Measurements from ENCODE around the gene KLF3.

Gene KLF3

DNA sequence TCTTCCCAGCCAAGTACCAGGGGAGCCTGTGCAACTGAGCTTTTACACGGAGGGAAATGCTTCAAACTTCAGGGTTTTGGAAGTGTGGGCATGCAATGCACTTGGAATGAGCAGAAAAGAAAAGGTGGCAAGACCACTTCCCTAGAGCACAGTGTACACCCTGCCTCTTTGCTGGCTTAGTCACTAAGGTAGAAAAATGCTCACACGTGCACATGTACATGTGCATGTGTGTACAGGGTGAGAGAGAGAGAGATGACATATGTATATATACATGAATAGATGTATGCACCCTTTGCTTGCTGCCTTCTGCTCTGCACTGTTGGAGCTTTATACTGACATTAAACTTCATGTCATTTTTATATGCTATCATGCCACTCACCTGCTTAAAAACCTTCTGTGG, 7.9 kb upstream of the KLF3 start:
- no peak for DNase-seq (ENCODE audit: low spot score)

DNA sequence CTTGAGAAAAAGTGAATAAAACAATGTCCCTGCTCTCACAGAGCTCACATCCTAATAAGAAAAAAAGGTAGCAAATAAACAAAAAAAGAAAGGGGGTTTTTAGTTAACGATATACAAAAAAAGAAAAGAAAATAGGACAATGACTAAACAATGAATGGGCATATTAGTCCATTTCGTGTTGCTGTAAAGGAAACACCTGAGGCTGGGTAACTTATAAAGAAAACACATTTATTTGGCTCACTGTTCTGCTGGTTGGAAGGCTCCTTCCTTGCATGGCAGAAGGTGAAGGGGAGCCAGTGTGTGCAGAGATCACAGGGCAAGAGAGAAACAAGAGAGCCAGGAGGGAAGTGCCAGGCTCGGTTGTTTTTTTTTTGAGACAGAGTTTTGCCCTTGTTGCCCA, 4.7 kb upstream of the KLF3 start:
- no peak for DNase-seq (ENCODE audit: low spot score)

DNA sequence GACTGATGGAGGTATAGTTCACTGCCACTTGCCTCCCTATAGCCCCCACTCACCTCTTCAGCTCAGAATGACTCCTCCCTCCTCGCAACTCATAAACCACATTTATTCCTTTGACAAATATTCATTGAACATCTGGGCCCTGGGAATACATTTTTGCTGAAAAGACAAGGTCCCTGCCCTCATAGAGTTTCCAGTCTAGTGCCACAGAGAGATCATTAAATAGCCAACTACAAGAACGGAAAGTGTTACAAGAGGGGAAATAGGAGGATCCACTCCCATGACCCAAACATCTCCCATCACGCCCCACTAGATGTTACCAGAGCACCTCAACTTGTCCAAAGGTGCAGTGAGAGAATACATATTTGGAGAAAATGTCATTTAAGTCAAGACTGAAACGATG, 3.2 kb upstream of the KLF3 start:
- DNase-seq (ENCODE audit: low spot score): no peak

DNA sequence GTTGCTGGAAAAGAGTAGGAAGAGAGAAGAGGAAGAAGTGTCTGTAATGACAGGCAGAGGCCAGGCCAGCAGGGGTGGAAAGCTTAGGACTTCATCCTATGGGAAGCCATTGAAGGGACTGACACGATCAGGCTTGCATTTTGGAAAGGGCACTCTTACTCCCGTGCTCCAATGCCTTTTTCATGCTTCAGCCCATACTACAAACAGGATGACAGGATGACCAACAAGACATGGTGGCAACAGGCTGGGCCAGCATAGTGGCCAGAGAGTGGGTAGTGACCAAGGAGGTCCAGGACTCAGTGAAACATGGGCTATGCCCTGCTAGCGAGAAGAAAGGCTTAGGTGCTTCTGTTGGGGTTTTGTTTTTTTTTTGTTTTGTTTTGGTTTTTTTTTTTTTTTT, 2.6 kb upstream of the KLF3 start:
- DNase-seq (ENCODE audit: low spot score): no peak

DNA sequence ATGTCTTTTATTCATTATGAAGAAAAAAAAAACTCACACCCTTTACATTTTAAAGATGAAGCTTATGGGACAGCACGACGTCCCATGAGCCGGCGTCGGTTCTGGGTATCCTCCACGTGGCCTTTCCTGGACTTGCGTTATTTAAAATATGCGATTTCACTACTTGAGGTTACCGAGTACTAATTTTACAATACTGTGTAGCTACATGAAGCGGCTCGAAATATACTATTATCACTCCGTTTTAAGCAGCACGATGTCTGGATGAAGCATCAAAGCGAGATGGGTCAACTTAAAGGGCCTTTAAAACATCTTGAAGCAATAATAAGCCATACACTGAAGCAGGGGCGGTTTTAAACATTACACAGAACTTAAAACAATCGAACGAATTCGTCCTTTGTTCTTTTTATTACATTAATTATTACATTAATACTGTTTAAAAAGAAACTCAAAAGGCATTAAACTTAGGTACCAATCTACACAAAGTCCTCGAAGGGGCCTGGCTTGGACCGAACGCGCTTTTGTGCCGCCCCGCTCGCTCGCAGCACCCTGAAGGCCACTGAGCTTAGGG, 1.4 kb upstream of the KLF3 start:
- DNase-seq (ENCODE audit: low spot score): no peak

DNA sequence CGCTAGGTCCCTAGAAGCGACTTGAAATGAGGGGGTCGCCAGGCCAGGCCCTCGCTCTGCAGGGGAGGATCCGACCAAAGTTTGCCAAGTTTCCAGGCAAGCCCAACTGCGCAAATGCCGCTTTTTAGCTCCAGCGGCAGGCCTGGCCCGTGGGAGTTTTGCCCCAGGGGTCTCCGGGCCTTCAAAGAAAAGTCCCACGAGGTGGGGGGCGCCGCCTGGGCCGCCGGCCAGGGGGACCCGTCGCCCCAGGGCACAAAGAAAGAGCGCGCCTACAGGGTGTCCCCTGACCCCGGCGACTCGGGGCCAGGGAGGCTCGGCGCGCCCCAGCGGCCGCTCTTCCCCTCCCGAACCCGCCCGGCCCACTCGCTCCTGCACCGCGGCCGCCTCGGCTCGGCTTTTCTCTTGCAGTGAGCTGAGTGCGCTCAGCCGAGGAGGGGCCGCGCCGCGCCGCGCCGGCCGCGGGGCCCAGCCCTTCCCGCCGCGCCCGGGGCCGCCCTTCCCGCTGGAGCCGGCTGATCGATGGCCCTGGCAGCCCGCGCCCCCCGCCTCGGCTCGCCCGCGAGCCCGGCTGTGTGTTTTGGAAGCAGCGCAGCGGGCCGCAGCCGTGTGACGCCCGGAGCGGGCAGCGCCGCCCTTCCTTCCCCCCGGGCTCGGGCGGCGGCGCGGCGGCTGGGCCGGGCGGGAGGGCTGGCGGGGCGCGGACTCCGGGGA, 754 bp upstream of the KLF3 start:
- DNase-seq (ENCODE audit: low spot score): no peak

DNA sequence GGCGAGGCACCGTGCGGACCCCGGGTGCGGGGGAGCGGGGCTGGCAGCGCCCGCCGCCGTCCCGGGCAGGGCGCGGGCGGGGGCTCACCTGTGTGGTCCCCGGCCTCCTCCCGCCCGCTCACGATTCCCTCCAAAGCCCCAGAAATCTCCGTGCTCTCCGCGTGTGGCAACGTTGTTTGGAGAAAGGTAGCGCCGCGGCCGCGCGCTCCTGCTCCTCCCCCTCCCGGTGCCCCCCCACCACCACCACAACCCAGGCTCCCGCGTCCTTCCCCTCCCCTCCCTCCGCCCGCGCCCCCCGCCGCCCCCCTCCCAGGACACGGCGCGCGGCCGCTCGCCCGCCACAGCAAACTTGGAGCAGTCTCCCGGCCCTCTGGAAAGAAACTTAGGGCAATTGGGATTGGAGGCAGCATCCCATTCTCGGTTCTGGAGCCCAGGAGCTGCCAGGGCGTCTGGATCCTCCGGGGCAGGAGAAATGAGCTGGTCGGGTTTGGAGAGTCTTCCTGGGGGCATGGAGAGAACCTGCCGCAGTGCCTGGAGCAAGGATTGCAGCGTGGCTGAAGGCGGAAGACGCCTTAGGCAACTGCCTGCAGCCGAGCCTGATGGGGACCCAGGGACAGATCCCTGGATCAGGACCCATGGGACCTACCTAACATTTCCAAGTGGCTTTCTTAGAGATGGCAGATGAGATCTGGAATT, 855 bp downstream of the KLF3 start:
- peak; percentile 80 for DNase-seq (ENCODE audit: low spot score)

DNA sequence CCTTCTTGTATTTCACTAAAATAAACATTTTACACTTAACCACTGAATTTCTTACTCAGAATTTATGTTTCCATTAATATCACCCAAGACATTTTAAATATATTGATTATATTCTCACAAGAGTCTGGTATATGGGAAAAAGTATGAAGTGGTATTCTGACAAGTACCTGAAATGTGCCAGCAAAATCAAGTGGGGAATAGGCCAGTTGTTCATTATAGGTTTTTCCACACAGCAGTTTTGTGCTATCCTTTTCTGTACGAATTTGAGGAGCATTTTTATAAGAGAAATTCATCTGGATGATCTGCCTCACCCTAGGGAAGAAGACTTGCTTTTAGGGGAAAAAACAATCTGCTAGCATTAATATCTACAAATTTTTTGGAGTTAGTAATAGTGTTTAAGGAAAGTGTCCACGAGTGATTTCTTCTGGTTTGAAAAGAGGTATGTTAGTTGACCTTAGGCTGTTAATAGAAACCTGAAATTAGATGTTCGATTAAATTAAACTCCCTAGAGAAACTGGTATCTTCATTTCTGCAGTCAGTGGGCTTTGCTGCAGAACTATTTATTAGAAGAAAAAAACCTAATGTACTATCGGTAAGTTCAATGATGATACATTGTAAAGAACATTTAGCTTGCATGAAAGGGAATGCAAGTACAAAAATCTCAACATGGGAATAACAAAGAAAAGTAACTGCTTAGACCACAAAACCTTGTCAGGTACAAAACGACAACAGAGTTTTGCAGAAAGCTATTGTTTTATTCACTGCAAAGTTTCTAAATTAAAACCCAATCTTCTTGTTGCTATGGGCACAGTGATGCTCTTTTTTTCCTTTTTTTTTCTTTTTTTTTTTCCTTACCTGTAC, 1.8 kb downstream of the KLF3 start:
- DNase-seq (ENCODE audit: low spot score): peak; percentile 27

DNA sequence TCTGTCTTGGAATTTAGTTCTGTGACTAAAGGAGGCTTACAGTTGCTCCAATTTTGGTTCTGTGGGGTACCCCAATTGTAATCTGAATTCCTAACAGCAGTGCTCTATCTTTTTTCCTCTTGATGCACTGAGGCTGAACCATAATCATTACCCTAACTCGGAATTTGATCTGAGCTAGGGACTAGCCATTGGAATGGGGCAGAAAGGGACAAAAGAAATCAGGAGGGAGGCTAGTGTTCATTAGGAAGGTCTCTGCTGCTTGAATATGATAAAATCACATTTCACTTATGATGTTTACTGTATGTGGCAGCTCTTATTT, 2.7 kb downstream of the KLF3 start:
- peak; percentile 39 for DNase-seq (ENCODE audit: low spot score)

DNA sequence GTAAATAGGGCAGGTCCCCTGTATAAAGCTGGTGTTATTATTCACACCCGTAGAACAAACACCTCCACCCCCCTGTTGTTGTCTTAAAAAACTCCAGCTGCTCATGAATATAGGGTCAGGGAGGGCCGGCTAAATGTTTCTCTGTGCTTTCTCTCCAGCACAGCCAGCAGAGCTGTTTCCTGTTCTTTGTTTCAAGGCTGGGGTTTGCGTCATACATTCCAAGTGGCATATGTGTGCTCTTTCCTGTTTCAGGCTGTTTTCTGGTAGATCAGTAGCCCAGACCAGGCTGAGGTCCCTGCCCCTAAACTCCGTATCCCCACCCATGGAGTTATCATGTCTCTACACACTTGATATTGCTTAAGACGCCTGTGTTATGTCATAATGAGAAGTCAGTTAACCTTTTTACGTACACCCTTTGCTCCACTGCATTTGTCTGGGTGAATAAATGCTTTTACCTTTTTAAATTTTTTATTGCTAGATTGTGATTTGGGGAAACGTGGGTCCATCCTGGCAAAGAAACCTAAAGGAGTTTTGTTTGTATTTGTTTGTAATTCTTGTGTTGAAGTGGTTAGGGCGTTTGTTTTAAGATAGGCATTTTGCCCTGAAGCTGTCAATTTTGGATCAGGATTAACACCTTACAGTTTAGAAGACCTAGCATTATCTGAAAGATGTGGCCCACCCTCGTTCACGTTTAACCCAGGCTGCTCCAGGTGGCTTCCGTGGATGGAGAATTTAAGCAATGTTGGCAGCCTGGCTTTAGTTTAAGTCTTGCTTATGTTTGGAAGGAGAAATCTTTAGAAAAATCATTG, 3.3 kb downstream of the KLF3 start:
- DNase-seq (ENCODE audit: low spot score): peak; percentile 98

DNA sequence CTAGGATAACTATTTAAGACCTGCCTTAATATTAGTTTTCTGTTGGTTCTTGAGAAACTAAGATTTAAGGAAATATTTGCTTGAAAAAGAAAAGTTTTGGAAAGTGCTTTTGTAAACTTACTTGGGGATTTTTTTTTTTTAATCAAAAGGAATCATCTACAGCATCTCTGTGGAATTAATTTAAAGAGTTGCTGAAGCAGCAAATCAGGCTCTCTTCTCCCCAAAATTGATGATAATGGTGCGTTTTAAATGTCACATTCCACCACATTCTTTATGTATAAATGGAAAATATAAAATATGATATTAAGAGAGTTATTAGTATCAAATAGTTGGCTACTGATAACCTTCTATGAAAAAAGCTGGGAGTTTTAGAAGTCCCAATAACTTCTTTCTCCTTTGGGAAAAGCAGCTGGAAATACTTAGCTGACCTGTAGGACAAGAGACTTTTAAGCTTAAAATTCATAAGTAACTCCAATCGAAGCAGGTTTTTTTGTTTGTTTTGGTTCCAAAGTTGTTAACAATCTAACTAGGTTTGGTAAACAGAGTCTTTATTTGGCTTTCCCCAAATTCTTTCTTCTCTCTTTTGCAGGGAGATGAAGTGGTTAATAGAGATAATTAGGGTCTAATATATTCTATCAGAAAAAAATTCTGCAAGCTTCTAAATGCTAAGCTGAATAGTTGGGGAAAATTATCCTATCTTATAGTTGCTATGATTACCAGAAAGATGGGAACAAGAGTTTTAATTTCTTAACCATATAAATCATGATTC, 4.4 kb downstream of the KLF3 start:
- no peak for DNase-seq (ENCODE audit: low spot score)

DNA sequence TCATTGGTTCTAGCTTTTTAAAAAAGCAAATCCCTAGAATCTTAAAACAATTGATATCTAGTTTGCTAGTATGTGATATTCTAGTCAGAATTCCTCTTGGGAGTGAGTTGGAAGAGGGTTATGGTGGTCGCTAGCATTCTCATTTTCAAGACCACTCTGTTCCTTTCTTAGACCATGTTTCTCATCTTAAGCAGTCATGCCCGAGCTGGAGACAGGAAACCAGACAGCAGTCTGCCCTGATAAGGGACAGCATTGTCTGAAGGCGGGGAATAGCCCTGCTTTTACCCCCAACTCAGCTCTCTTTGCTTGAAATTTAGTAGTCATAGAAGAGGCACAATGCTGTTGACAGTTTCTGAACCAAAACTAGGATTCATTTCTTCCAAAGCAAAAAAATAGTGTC, 5.2 kb downstream of the KLF3 start:
- no peak for DNase-seq (ENCODE audit: low spot score)

DNA sequence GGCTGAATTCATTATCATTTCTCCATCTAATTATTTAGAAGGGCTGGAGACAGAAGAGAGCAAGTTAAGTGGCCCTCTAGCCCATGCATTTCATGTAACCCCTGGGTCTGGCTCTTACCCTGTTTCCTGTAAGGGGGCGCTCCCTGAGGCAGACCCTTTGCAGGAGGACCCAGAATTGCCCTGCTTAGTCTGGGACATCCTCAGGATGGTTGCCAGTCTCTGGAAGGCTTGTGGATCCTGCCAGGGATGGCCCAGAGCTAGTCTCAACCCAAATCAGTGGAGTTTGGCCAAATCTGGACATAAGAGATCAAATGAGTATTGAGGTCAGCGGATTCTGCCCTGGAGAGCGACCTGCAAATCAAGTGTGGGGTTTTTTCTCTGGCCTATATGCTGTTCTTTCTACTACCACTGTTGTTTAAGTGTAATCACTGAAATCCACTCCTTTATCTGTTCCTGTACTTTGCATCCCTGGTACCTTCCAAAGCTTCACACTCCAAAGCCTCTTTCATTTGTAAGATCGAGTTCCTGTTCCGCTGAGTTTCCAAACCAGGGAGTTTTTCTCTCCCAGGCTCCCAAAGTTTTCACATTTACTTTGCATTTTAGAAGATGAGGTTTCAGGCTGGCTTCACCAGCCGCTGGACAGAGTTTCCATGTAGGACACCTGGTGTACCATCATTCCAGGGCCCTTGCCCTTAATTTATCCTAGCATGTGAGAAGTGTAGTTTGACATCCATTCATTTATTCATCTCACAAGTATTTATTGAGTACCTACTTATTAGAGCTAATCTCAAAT, 6.3 kb downstream of the KLF3 start:
- DNase-seq (ENCODE audit: low spot score): no peak

DNA sequence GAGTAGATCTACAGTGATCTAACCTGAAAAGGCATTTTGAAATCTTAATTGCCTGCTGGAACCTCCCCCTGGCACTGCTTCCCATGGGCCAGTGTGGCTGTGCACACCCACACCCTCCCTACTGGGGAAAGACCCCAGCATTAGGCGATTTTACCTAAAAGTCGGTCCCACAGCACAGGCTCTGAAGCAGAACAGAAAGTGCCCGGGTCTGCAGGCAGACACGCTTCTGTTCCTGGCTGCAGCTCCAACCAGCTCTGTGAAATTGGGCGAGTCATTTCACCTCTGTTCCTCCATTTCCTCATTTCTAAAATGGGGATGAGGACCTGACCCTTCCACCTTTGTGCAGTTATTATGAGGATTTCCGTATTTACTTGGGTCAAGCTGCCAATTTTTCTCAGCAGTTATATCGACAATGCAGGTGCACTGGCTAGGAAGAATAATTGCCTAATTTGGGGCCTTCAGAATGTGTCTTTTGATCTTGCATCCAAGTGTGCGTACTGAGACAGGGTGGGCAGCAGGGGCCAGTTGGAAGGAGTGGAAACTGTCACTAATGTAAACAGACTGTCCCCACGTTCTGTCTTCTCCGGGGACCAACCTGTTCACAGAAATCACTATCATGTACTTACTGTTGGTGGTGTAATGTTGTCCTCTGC, 7.1 kb downstream of the KLF3 start:
- no peak for DNase-seq (ENCODE audit: low spot score)

DNA sequence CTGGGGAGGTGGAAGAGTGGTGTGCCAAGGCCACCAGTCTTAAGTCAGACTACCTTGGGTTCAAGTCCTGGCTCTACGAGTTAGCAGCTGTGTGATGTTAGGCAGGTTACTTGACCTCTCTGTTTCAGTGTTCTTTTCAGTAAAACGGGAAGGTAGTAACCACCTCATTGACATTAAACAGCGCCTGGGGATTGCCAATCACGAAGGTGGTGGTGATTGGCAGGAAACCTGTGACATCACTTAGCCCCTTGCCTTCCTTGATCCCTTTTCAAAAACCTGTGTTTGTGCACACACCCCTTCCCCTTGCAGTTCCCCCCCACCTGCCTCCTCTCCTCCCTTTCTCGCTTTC, 7.6 kb downstream of the KLF3 start:
- no peak for DNase-seq (ENCODE audit: low spot score)

DNA sequence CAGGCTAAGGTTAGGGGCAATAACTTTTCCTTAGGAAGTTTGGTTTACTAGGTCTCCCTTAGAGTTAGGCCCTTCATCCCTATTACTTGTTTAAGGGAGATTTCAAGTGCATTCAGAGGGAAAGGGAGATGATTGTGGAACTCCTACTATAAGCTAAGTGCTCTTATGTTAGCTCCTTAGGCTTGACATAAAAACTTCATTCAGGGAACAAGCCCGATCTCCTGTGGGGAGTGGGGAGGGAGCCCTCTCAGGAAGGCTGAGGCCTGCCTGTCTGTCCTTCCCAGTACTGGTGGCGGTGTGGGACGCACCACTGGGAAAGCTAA, 8.0 kb downstream of the KLF3 start:
- DNase-seq (ENCODE audit: low spot score): no peak

DNA sequence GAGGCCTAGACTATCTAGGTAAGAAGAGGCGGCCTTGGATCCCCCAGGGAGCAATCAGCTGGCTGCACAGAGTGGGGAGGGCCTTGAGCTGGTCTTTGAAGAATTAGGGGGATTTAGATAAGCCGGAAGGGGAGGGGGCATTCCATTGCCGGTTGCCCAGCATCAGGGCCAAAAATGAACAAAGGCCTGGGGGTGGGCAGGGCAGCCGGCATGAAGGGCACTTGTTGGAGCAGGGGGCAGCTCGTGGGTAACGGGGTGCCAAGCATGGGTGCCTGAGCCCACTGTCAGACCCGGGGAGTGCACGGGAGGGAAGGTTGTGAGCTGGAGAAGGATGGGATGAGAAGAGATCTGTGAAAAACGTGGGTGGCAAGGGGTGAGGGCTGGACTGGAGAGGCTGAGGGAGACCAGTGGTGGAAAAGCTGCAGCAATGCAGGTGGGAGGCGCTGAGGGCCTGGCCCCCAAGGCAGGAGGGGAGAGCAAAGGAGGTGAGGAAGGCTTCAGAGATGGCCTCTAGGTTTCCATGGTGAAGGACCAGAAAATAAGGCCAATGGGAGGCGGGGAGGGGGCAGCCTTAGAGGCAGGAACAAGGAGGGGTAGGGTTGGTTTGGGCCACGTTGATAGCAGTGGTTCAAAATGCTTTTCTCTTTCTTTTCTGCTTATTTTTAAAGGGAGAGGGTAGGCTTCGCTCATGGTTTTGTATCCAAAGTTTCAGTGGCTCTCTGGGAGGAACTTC, 8.6 kb downstream of the KLF3 start:
- DNase-seq (ENCODE audit: low spot score): no peak

DNA sequence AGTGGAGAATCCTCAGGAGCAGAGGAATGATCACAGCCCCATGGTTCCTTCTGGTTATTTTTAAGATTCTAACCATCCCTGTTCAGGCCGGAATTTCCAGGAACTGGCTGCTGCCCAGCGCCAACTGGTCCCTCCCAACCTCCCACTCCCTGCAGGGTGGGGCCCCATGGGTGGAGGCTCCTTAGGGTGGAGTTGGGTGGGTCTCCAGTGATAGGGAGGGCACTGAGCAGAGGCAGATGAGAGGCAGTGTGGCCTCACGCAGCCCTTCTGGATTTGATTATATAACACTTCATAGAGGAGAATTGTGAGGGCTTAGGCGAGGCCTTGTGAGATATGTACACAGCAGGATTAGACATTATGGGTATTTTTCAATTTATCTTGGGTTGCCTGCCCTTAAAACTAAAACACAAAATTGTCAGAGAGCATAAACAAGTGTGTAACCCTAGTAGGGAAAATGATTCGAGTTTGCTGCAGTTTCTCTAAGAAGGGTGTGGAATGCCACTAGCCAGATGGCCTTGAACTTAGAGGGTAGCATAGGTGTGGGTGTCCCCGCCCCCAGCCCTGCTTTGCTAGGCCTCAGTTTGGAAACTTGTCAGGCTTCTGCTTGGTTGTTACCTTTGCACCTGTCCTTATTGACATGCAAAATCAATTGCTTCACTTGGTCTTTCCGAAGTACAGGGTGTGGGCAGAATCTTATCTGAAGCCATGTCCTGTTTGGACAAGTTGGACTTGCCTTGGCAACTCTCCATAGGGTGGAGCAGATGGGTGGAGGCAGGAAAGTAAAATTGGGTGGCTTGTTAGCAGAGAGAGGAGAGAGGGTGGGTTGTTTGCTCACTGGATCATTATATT, 9.4 kb downstream of the KLF3 start:
- DNase-seq (ENCODE audit: low spot score): no peak

All from RKO (cell line).